ENCODE results near the gene FBXO10. TPM values are rescaled to one million over a fixed set of nuclear protein-coding genes. Genes with fewer than 3 reads are reported as not detected.

The FBXO10 gene
- total and polyA plus RNA-seq, 2 of the 8 experiments (the other 6 are each of a cell fraction or from before 2014, with no cell fraction given): 13.1 to 13.9 TPM

- H3K36me3 ChIP-seq (ENCODE audit: control insufficient read depth in 2 of 4, insufficient read depth in 4 of 4, low read length in 3 of 4): peaks cover 0 to 28% (median 12%) of the 10 kb centered on the region in 4 experiments; a peak in 6 of 8 replicates
- H3K14ac ChIP-seq (ENCODE audit: insufficient read length): no peak within 1 kb of the TSS
- peak within 1 kb of the TSS; percentile 17 for H3K4ac ChIP-seq (replicated peaks; ENCODE audit: insufficient read length, low read depth, low read length)
- H2BK12ac ChIP-seq (ENCODE audit: low read depth, low read length): no peak within 1 kb of the TSS
- H4K20me1 ChIP-seq (replicated peaks in 1 of 2; ENCODE audit: control insufficient read depth in 1 of 2, insufficient read depth in 2 of 2, low read length in 2 of 2): peaks cover 0 to 5% of the 10 kb centered on the region in 2 experiments
- peak within 1 kb of the TSS; percentile 3 for H4K8ac ChIP-seq (ENCODE audit: extremely low read depth, insufficient read depth, low read length)
- H3K27ac ChIP-seq (ENCODE audit: low read depth, low read length): no peak within 1 kb of the TSS; the same call in 1 of the 2 replicates
- no peak within 1 kb of the TSS for H3K23ac ChIP-seq (ENCODE audit: insufficient read length)
- CTCF ChIA-PET (ENCODE audit: partially characterized antibody): interaction anchor here (1.2 to 7.9 kb wide), 2 partner anchors 25 to 36 kb away, joined by 3 to 39 read pairs; no protein-coding TSS in a partner anchor
- H3K9ac ChIP-seq (replicated peaks in 1 of 4; ENCODE audit: extremely low read depth in 1 of 4, low read depth in 3 of 4, low read length in 3 of 4): peak within 1 kb of the TSS; percentile 38 to 77 (median 48)
- peak within 1 kb of the TSS; percentile 94 to 99 for H3K4me2 ChIP-seq (ENCODE audit: insufficient read depth in 1 of 2, low read depth in 2 of 2, low read length in 2 of 2)
- H2BK5ac ChIP-seq (ENCODE audit: low read depth, low read length): peak within 1 kb of the TSS; percentile 57; the same call in 1 of the 2 replicates
- DNase-seq (ENCODE audit: low read depth in 1 of 2, low spot score in 2 of 2) (peak; percentile 91 to 98), FAIRE-seq (no peak)
- H3K79me2 ChIP-seq (ENCODE audit: control insufficient read depth in 1 of 2, insufficient read depth in 2 of 2, low read length in 2 of 2): peaks cover 4 to 21% of the 10 kb centered on the region in 2 experiments; a peak in 3 of 4 replicates
- no peak within 1 kb of the TSS for H2BK120ac ChIP-seq (replicated peaks; ENCODE audit: low read depth, low read length)
- peak within 1 kb of the TSS; percentile 78 to 90 (median 79) for H3K4me3 ChIP-seq (ENCODE audit: extremely low read depth in 1 of 4, insufficient read depth in 2 of 4, low read depth in 3 of 4, low read length in 4 of 4)
- peak within 1 kb of the TSS; percentile 13 for H4K91ac ChIP-seq (replicated peaks; ENCODE audit: insufficient read length, low read length)
- H3K23me2 ChIP-seq (ENCODE audit: low read depth, low read length): peaks cover 6% of the 10 kb centered on the region
- 8% methylated on average over 51 of the region's 56 CpGs; no CpG with 5 or more reads in 1 of the 2 experiments for WGBS, 2 experiments (ENCODE audit: extremely low coverage in 1 of 2, insufficient coverage in 1 of 2, insufficient read length in 1 of 2, insufficient replicate concordance in 2 of 2, low coverage in 1 of 2, low lambda C conversion rate in 2 of 2, missing lambda C conversion rate in 1 of 2)
- H3K4me1 ChIP-seq (replicated peaks in 1 of 4; ENCODE audit: control insufficient read depth in 3 of 4, insufficient read depth in 4 of 4, low read length in 3 of 4): peaks cover 0 to 14% (median 6%) of the 10 kb centered on the region in 4 experiments; a peak in 5 of 7 replicates
- no peak within 1 kb of the TSS for H4K5ac ChIP-seq (ENCODE audit: insufficient read length, low read depth, low read length)
- POLR2A ChIA-PET (ENCODE audit: partially characterized antibody): interaction anchor here (0.9 to 4.4 kb wide), 13 partner anchors 9 to 315 kb away, joined by 3 to 40 read pairs (median 6); partner anchors contain the start of genes DCAF10, FBXO10, TOMM5 and ZBTB5
- H3K79me1 ChIP-seq (ENCODE audit: low read depth, low read length): peaks cover 14% of the 10 kb centered on the region
- H2BK15ac ChIP-seq (ENCODE audit: low read length): peak within 1 kb of the TSS; percentile 98; the same call in 1 of the 2 replicates
- no peaks in the 10 kb centered on the region for H3K27me3 ChIP-seq (replicated peaks in 1 of 4; ENCODE audit: control insufficient read depth in 3 of 4, extremely low read depth in 1 of 4, insufficient read depth in 3 of 4, low read length in 3 of 4)
- H3K18ac ChIP-seq (ENCODE audit: extremely low read depth, low read length): peak within 1 kb of the TSS; percentile 68; the same call in 1 of the 2 replicates
- H2AFZ ChIP-seq (ENCODE audit: low read length): peak within 1 kb of the TSS; percentile 13
- H3K9me3 ChIP-seq (ENCODE audit: insufficient read depth in 2 of 2, low read depth in 1 of 2, low read length in 1 of 2): no peaks in the 10 kb centered on the region
- H2BK20ac ChIP-seq (ENCODE audit: low read length): no peak within 1 kb of the TSS
- peak within 1 kb of the TSS; percentile 40 for H3K56ac ChIP-seq (replicated peaks; ENCODE audit: insufficient read length, low read depth, low read length)
- H2AK5ac ChIP-seq (ENCODE audit: low read depth, low read length): no peak within 1 kb of the TSS
- TF ChIP-seq SP2 (IDR thresholded peaks at IDR 0.05; ENCODE audit: low read length): no peak
- TF ChIP-seq CBX8 (IDR thresholded peaks at IDR 0.05; ENCODE audit: borderline replicate concordance, low read depth, low read length): no peak
- TF ChIP-seq ATF2 (IDR thresholded peaks at IDR 0.05; ENCODE audit: low read length): no peak
- peak; percentile 62 for TF ChIP-seq CREB1 (IDR thresholded peaks at IDR 0.05)
- no peak for TF ChIP-seq JUND (IDR thresholded peaks at IDR 0.05; ENCODE audit: low read length)
- TF ChIP-seq TAF7 (optimal IDR thresholded peaks at IDR 0.05; ENCODE audit: borderline replicate concordance, low read depth, low read length): no peak
- peak; percentile 78 for TF ChIP-seq TAF1 (IDR thresholded peaks at IDR 0.05; ENCODE audit: low read depth, low read length)
- TF ChIP-seq TBP (IDR thresholded peaks at IDR 0.05; ENCODE audit: low read depth, low read length): peak; percentile 88
- TF ChIP-seq RAD21 (IDR thresholded peaks at IDR 0.05 in 1 of 2, conservative IDR thresholded peaks at IDR 0.05 in 1 of 2; ENCODE audit: low read depth in 2 of 2, low read length in 2 of 2): no peak
Measured at GRCh38 chr9:37485389-37486255, 90.6 kb downstream of the FBXO10 start, which contains the start of gene POLR1E. Gene POLR1E, plus strand, starts transcription at chr9:37485948. Its CDS starts 100 bp downstream, at chr9:37486048.
